ENCODE data around the gene CHPF. TPM values are rescaled to one million over a fixed set of nuclear protein-coding genes. Genes with fewer than 3 reads are reported as not detected.

CHPF gene
- total RNA-seq, result 193 and 332 TPM in 2 replicates

DNA sequence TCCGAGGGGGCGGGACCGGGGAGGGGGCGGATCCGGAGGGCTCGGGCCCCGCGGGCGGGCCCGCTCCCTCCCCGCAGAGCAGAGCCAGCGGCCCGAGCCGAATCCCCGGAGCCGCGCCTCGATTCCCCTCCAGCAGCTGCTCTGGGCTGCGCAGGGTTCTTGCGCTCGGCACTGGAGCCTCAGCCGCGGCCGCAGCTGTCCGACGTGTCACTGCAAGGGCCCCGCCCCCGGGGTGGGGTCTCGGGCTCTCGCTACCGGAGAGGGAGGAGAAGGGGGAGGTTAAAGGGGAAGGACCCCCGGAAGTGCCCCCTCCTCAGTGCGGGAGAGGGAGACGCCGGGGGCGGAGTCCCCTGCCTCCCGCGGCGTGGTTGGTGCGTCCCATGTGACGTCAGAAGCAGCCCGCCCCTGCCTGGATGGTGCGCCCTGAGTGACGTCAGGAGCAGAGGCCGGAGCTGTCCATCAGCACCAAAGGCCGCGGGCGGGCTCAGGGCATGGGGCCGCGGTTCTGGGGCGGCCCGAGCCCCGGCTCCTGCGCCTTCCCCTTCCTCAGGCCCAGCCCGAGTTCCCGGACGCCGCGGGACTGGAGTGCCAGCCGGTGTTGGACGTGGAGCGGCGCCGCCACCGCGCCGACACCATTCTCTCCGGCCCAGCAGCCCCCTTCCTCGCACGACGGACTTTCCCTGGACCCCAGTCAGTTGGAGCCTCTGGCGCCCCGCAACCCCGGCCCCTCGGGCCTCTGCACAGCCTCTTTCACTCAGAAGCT lies at the start of gene CHPF, which contains the start of gene TMEM198:
TSS of gene CHPF (minus strand) at position 214 of the 763 bp plus-strand sequence. CDS start 271 bp downstream, outside the sequence.
TSS of gene TMEM198 (plus strand) at position 433 of the 763 bp plus-strand sequence. CDS start 700 bp downstream, outside the sequence.

GRCh38 chr2:219572237-219573001 lies 28.8 kb upstream of the CHPF start, which contains the start of gene INHA:
Gene INHA (plus strand): TSS chr2:219572310. CDS start chr2:219572375, 65 bp downstream.

GRCh38 chr2:219571311-219572236 lies 28.0 kb upstream of the CHPF start, which contains the start of gene OBSL1:
Gene OBSL1 (minus strand): TSS chr2:219571539. CDS start chr2:219571232, 307 bp downstream.

GRCh38 chr2:219514196-219514761 lies 29.3 kb downstream of the CHPF start, which contains the start of gene ASIC4:
Gene ASIC4 (plus strand): TSS chr2:219514482. CDS start chr2:219514725, 243 bp downstream.

DNA sequence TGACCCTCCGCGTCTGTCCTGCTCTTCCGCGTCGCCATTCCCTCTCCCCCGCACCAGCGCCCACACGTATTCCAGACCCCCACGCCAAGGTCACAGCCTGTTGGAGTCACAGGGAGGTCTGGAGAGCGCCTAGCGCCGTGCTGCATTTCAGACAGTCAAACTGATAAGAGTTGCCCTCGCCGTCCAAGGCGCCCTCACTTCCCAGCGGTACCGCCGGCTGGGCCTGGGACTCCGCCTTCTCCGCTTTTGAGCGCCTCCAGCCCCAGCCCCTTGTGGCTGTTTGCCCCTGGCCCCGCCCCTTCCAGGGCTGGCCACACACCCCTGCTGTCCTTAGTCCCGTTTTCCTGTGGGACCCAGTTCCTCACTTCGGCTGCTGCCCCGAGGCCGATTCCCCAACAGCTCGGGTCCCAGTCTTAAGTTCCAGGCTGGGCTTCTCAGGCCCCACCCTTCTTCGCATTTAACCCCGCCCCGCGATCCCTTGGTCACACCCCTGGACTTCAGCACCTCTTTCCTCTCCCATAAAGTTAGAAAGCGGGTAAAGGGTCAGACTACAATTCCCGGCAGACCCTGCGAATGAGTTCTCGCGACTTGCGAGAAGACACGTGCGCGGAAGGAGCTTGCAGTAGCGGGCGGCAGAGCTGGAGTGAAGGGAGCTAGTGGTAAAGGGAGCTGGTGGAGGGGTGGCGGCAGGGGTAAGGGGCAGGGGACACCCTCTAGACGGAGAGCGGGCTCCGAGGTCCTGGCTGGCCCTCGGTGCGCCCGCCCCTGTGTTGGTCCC lies 45.1 kb downstream of the CHPF start, which contains the start of gene GMPPA:
TSS of gene GMPPA (plus strand) at position 612 of the 778 bp plus-strand sequence. CDS start 1,085 bp downstream, outside the sequence.

Small RNA genes lying within 50 kb of the gene (small RNA-seq; reads per million reads assigned to genes)
- gene MIR3132 (ENCODE audit: low replicate concordance) (not detected), gene RN7SKP213 (ENCODE audit: low replicate concordance) (not detected)

Other genes with a start within 250 kb of the CHPF start
- gene PTPRN, start 234.4 kb downstream of the CHPF start, total RNA-seq, result 0.88 and 7.9 TPM in 2 replicates
- gene RESP18, start 211.1 kb downstream of the CHPF start, total RNA-seq, result not detected in 2 replicates
- 64.0 and 76.8 TPM in 2 replicates for gene DNPEP, start 155.9 kb downstream of the CHPF start, total RNA-seq
- 0.29 and 7.2 TPM in 2 replicates for gene DES, start 125.4 kb downstream of the CHPF start, total RNA-seq
- 9.9 and 21.7 TPM in 2 replicates for gene SPEG, start 109.0 kb downstream of the CHPF start, total RNA-seq
- gene GMPPA, start 44.9 kb downstream of the CHPF start, total RNA-seq, result 70.0 and 100 TPM in 2 replicates
- gene ASIC4, start 29.3 kb downstream of the CHPF start, total RNA-seq, result under 0.01 TPM in 1 of 2 replicates, not detected in the other
- 1.1 and 6.8 TPM in 2 replicates for gene TMEM198, start 219 bp upstream of the CHPF start, total RNA-seq
- gene OBSL1, start 27.7 kb upstream of the CHPF start, total RNA-seq, result 45.7 and 55.1 TPM in 2 replicates
- gene INHA, start 28.5 kb upstream of the CHPF start, total RNA-seq, result 0.22 TPM in 1 of 2 replicates, not detected in the other
- 17.5 and 21.0 TPM in 2 replicates for gene STK11IP, start 54.0 kb upstream of the CHPF start, total RNA-seq
- gene SLC4A3, start 83.8 kb upstream of the CHPF start, total RNA-seq, result 2.6 and 4.4 TPM in 2 replicates

Measured in placental pericyte (primary cell).